Thyroid gland (tissue), 4 donors: ENCODE data around the gene CTIF.

Source experiments
- POLR2A ChIP-seq, 2 donors: fragments of 450-650 bp; IDR thresholded peaks; one replicate each; pipeline ENCODE4 v1.6.1; 2017; ENCODE audit warnings: antibody characterized with exemption in 2 of 2, mild to moderate bottlenecking in 2 of 2, moderate library complexity in 1 of 2
- TF ChIP-seq, protein P1 (sequence below), 6 experiments: fragments of 200-600 bp in 3 of 6; fragments of 450-650 bp in 3 of 6; sonication (generic) in 3 of 6; IDR thresholded peaks; one replicate each; pipeline ENCODE4 v1.5.1; 2016 to 2019; ENCODE audit warnings: antibody characterized with exemption in 6 of 6, mild to moderate bottlenecking in 2 of 6, inconsistent platforms in 1 of 6, moderate library complexity in 1 of 6

DNA sequence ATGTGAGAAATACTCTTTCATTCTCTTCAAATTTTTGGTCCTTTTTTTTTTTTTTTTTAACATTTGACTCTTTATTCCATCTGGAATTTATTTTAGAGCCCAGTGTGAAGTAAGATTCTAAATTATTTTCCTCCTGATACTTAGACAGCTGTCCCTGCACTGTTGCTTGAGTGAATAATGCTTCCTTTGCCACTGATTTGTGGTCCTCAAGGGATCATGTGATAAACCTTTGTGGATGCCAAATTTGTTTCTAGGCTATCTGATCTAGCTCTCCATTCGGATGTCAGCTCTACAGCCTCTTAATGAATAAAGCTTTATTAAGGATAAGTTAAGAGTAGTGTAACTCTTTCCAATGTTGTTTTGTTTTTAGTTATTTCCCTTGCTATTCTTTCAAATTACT lies 269.6 kb downstream of the CTIF start:
- TF ChIP-seq, protein P1, sequence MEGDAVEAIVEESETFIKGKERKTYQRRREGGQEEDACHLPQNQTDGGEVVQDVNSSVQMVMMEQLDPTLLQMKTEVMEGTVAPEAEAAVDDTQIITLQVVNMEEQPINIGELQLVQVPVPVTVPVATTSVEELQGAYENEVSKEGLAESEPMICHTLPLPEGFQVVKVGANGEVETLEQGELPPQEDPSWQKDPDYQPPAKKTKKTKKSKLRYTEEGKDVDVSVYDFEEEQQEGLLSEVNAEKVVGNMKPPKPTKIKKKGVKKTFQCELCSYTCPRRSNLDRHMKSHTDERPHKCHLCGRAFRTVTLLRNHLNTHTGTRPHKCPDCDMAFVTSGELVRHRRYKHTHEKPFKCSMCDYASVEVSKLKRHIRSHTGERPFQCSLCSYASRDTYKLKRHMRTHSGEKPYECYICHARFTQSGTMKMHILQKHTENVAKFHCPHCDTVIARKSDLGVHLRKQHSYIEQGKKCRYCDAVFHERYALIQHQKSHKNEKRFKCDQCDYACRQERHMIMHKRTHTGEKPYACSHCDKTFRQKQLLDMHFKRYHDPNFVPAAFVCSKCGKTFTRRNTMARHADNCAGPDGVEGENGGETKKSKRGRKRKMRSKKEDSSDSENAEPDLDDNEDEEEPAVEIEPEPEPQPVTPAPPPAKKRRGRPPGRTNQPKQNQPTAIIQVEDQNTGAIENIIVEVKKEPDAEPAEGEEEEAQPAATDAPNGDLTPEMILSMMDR (IDR thresholded peaks at IDR 0.05) = no peak
- TF ChIP-seq POLR2A (IDR thresholded peaks at IDR 0.05) = no peak
